NOMO-1 treated with DMSO at 0.1 percent for 48 hours (cell line): ENCODE results near the gene SLC25A43.
"Not testable (repeated sequence)": the region's sequence is repeated elsewhere in the genome, so short reads cannot be mapped to it uniquely, and the experiment has no call there.

Experiments used
- DNase-seq: peaks from one replicate; lab custom pipeline; 2025; ENCODE audit not compliant: unreplicated experiment; lab: John Stamatoyannopoulos, UW

The SLC25A43 gene

DNA sequence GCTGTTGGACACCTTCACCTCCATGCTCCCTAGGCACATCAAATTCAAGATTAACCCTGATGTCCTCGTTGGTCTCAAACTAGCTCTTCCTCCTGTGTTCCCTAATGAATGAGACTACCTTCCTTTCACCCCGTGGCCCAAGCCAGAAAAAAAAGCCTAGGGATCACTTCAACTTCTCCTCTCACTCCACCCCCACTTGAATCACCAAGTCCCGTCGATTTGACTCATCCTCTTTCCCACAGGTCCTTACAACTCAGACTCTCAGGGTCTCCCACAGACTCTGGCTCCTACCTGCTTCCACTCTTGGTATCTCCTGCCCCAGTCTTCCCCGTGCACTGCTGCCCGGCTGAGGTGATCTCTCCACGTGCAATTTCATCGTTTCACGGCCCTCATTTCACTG lies 8.5 kb downstream of the SLC25A43 start:
- no peak for DNase-seq

DNA sequence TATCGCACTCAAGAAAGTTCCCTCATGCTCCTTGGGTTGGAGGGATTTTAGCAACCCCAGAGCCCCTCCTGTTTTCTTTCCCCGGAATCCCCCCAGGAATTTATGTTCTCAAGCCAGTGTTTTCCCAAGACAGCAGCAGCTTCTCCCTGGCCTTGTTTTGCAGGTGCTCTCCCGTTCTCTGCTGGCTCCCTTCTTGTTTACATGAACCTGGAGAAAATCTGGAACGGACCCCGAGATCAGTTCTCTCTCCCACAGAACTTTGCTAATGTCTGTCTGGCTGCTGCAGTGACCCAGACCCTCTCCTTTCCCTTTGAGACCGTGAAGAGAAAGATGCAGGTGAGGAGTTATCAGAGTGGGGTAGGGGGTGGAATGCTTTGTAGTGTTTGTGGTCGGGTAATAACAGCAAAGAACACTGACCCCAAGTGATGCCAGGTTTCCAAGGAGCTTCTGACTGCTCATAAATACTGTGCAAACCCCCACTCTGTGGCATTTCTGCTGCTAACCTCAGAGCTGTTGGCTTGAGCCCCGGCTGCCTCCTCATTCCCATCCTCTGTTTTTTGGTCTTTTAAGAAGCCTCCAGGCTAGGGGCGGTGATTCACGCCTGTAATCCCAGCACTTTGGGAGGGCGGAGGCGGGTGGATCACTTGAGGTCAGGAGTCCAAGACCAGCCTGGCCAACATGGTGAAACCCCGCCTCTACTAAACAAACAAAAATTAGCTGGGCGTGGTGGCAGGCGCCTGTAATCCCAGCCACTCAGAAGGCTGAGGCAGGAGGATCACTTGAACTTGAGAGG lies 11.1 kb downstream of the SLC25A43 start:
- no peak for DNase-seq

DNA sequence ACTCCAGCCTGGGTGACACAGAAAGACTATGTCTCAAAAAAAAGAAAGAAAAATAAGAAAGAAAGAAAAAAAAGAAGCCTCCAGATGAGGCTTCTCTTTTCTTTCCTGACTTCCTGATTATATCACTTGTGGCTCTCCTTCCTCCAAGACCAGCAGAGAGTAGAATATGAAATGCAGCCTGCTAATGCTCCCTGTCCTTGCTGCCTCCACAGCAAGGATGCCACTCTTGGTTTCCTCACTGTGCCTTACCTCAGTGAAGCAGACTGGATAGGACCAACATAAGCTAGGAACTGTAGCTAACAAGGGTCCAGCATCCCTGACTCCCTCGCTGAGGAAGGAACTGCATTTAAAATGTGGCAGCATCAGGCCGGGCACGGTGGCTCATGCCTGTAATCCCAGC lies 11.7 kb downstream of the SLC25A43 start:
- DNase-seq = no peak

DNA sequence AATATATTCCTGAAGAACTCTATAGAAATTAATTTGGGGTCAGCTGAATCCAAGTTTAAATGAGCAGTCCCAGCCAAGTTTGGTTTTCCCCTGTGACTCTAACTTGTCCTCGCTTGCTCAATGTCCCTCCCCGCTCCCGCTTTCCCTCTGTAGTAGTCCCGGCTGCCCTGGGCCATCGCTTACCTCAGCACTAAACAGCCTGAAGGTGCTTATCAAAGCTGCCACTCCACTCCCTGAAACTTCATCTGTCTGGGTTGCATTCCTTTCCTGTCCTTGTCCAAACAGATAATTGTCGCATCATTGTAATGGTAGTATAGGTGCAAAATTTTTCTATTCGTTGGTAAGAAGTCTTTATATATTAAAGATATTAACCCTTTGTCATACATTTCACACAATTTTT lies 12.8 kb downstream of the SLC25A43 start:
- no peak for DNase-seq

DNA sequence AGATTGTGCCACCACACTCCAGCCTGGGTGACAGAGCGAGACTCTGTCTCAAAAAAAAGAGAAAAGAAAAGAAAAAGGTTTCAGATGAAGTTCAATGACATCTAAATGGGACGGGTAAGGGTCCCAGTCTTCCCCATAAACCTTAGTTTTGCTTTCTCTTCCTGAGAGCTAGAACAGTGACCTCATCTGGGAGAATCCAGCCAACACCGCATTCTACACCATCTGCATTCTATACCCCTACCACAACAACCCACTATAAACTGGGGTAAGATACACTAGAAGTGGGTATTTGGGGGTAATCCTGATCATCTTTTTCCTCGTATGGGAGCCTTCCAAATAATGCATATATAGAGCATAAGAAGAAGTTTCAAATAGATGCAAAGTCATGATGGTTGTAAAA lies 18.2 kb downstream of the SLC25A43 start:
- no peak for DNase-seq

DNA sequence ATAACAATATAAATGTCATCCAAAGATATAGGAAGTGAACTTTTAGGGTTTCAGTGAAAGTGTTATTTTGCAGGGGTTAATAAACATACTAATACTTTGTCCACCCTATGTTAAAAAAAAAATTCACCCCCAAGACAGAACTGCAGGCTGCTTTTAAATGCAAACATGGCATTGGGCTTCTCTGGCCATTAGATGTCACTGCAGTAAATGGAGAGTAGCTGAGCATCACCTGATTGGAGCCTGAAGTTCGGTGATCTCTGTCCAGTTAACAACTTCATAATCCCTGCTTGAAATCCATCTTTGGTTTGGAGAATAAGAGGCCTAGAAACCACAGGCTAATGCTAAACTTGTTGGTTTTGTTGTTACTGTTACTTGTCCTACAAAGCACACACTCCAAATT lies 18.7 kb downstream of the SLC25A43 start:
- DNase-seq = no peak

DNA sequence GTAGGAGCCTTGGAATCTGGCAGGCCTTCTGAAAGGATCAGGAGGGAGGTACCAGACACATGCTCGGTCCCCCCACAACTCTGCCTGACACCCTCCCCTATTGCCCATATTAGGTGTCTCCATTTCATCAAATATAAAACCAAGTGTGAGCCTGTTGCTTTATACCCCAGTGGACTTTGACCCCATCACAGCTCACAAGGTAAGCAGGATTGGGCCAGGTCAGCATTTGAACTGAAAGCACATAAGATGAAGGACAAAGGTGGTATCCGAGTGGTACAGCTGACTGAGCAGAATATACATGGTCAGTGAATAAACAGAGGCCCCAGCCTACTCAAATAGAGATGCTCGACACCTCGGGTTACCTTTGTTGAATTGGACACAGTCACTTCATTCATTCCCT lies 20.0 kb downstream of the SLC25A43 start:
- DNase-seq = no peak

DNA sequence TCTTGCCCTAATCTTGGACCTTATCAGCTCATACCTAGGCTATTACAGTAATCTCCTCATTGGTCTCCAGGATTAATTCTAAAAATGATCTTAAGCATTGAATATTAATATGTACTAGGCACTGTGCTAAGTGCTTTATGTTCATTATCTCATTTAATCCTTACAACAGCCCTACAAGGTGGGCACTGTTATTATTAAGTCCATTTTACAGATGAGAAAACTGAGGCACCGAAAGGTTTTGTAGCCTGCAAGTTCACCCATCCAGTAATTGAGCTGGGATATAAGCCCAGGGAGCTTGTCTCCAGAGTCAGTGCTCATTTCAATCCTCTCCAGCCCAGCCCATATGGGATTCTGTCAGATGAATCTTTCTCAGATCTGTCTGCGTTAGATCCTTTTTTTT lies 20.8 kb downstream of the SLC25A43 start:
- DNase-seq = no peak

DNA sequence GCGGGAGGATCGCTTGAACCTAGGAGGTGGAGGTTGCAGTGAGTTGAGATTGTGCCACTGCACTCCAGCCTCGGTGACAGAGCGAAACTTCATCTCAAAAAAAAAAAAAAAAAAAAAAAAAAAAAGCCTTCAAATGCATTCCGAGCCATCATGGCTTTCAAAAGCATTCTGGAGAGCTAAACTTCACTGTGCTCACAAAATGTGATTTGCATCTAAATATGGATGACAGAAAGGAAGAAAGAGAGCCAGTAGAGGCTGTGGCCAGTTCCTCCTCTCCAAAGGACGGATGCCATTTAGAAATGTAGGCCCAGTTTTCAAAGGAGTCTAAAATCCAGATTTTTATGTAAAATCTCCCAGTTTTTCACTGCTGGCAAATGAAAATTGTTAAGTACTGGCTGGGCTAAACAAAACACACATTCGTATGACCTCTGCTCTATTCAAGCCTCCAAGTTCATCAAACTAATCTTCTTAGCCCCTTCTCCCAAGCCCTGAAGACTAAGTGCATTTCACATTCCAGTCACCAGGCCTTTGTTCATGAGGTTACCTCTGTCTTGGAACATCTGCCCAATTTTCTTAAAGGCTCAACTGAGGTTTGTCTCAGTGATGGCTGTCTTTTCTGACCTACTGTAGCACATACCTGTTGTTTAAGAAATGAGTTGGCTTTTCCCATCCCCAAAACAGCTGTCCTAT lies 22.0 kb downstream of the SLC25A43 start:
- DNase-seq = no peak

DNA sequence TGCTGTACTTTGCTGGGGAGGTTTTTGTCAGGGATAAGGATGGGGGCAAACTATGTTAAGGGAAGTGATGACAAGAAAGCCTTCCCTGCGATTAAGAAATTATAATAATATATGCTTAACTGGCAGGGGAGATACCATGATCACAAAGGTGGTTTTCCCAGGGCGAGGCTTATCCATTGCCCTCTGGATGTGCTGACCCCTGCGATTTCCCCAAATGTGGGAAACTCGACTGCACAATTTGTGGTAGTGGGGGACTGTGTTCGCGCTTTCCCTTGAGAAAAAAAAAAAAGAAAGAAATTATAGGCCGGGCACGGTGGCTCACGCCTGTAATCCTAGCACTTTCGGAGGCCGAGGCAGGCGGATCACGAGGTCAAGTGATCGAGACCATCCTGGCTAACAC lies 24.5 kb downstream of the SLC25A43 start:
- DNase-seq = no peak

DNA sequence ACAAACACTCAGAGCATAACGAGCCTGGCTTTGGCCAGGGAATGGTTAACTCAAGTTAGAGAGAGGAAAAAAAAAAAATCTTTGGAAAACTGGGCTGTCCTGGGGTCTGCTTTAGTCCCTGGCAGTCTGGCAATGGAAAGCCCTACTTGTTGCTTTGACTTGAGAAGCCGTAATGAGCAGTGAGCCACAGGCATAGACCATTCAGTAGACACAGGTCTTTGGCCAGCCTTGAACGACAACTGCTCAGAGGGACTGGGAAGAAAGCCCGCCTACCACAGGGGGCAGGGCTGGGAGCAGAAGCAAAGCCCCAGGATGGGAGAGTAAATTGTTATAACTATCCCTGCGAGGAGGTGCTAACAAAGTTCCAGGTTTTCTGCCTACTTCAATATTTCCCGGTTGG lies 25.9 kb downstream of the SLC25A43 start:
- no peak for DNase-seq

DNA sequence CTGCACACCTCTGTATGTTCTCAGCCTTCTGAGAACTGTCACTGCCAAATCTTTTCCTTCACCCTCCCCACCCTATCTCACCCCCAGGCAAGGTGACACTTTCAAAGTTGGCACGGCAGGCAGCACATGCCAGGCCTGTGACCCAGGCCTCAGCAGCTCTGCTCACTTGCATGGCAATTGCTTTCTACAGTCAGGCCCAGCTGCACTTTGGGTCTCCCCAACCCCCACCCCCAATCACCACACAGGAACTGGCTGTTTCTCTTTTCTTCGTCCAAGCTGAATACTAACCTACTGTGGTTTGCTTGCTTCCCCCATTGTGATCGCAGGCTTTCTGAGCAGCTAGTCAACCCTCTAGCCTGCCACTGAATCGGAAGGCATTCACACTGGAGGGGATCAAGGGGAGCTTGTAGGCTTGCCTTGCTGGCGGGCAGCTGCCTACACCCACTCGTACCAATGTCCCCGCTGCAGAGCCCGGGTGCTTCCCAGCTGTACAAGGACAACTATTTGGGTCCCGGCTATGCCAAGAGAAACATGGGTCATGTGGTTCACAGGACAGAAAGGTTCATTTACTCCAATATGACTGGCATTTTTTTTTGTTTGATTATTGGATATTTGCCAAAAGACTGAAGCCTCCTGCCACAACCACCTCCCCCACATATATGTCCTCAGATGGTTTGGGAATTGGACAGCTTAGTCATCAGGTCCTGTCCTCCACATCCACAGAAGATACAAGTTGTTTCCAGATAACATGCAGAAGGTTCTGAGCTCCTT lies 28.1 kb downstream of the SLC25A43 start:
- peak; percentile 14 for DNase-seq

DNA sequence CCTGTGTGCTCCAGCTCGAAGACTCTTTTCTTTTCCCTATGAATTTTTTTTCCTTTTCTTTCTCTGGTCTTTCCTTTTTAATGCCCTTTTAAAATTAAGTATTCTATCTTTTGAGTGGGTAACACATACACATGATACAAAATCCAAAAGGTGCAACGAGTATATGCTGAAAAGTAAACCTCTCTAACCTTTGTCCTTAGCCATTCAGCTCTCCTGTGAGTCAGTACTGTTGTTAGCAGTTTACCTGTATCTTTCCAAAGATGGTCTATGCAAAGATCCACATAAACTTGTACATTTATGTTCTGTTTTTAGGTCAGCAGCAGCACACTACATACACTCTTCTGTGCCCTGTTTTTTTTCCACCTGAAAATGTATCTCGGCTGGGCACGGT lies 28.7 kb downstream of the SLC25A43 start:
- no peak for DNase-seq

DNA sequence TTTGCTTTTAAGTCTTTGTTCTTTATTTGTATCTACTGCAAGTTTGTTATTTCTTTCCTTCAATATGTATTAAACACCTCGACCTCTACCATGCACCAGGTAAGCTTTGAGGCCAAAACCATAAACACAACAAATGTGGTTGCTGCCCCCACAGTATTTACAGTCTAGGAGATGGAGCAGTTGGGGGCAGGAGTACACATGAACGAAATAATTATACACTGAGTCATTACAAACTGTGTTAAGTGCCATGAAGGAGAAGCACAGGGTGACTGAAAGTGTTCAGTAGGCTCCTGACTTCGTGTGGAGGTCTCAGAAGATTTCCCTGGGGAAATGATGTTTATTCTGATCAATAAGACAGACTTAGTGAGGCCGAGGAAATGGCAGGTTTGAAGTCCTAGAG lies 30.3 kb downstream of the SLC25A43 start:
- no peak for DNase-seq

DNA sequence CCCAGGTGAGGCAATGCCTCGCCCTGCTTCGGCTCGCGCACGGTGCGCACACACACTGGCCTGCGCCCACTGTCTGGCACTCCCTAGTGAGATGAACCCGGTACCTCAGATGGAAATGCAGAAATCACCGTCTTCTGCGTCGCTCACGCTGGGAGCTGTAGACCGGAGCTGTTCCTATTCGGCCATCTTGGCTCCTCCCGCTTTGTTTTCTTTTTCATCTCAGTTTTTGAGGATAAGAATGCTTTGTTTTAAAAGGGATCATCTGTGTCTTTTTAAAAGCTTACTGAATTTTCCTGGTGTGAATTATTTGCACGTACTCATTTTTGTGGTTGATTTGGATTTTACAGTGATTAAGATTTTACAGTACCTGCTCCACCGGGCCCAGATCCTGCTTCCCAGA lies 42.2 kb downstream of the SLC25A43 start:
- not testable (repeated sequence) for DNase-seq

DNA sequence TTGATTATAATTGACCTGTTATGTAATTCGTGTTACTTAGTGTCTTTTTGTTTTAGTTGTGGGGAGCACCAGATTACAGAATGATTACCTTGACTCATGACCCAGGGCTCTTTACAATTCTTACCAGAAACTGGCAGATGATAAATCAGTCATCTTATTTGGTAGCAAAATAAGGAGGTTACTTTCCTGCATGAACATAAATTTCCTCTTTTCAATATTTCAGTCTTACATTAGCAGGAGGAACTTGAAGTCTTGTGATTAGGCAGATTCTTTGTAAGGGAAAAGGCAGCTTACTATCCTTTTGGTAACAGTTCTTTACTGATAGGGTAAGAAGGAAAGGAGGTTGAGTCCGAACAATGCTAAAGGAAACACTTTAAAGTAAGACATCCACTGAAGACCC lies 43.1 kb downstream of the SLC25A43 start:
- DNase-seq = no peak

DNA sequence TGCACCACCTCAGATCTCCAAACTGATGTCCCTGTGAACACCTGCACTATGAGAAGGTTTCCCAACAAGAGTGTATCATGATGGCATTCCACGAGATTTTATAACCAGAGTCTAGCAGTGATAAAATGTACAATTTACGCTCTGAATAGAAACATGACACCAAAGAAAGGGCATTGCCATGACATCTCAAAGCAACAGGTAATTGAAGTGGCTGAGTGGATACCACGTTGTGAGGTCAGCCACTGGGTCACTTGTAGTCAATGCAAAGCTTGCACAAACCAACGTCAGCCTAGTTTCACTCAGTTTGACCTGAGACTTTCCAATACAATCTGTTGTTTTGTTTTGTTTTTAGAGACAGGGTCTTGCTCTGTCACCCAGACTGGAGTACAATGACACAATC lies 54.1 kb downstream of the SLC25A43 start:
- DNase-seq = no peak

DNA sequence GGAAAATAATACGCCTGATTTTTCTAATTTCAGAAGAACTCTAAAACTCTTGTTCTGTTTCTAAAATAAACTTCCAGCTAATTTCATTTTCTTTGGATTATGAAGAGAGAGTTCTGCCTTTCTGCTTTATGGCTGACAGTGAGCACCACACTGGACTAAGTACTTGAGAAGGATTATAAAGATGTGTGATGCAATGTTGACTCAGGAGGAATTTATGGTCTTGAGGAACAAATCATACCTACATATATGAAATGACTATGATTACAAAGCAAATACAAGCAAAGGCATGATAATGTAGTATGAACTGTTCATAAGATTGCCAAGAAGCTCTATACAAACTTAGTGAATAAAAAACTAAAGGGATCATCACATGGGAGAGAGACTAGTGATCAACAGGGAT lies 56.1 kb downstream of the SLC25A43 start:
- DNase-seq = no peak

DNA sequence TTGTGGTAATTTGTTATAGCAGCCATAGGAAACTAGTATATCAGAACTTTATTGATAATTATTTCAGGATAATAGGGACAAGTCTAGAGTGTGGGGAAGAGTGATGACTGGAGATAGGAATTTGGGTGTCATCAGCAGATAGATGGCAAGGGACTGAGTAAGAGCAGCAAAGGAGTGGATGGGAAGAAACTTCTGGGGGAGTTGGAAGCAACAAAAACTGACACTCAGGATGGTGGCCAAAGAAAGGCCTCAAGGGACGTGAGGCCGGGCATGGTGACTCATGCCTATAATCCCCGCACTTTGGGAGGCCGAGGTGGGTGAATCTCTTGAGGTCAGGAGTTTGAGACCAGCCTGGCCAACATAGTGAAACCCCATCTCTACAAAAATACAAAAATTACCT lies 60.0 kb downstream of the SLC25A43 start:
- no peak for DNase-seq

DNA sequence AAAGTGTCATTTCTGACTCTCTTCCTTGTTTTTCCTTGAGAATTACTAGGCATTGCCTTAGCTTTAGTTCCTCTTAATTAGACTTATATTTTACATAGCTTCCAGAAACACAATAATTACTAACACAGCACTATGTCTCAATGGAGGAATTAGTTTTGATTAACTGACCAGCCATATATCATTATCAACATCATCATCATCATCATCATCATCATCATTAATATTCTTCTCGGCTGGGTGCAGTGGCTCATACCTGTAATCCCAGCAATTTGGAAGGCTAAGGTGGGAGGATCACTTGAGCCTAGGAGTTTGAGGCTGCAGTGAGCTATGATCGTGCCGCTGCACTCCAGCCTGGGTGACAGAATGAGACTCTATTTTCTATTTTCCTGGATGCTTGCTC lies 66.4 kb downstream of the SLC25A43 start:
- no peak for DNase-seq

DNA sequence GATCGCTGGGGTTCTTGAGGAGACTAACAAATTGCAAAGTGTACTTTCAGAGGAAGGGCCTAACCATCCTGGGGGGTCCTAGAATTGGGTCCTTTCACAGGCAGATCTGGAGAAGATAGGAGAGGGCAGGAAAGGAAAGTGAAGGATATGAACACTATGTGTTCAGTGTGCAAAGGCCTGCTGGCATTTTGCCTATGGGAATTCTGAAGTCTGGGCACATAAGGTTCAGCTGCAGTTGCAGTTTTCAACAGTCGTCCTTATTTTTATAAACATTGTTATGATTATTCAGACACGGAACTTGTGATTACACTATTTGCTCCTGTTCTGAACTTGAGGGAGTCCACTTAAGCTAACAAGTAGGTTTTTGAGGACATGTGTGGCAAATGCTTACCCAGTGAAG lies 67.8 kb downstream of the SLC25A43 start:
- DNase-seq = no peak

DNA sequence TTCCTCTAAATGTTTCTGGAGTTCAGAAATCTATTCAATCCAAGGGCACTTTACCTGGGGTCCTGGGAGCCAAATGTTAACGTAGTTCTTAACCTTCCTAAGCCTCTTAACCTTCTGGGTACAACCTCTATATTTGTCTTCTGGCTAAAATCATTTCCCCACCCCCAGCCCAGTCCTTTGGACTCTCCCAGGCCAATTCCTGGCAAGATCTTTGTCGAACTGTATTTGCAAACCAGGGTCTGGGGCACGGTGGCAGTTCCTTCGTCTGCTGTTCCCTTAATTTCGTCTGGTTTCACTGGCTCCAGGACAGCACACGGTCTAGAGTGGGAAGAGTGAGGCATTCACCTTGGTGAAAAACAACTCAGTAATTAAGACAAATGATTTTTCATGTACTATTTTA lies 68.3 kb downstream of the SLC25A43 start:
- DNase-seq = no peak
